ENCODE data around the gene VDAC2.
"Not testable (repeated sequence)": the region's sequence is repeated elsewhere in the genome, so short reads cannot be mapped to it uniquely, and the experiment has no call there.

The VDAC2 gene, protein sequence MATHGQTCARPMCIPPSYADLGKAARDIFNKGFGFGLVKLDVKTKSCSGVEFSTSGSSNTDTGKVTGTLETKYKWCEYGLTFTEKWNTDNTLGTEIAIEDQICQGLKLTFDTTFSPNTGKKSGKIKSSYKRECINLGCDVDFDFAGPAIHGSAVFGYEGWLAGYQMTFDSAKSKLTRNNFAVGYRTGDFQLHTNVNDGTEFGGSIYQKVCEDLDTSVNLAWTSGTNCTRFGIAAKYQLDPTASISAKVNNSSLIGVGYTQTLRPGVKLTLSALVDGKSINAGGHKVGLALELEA

DNA sequence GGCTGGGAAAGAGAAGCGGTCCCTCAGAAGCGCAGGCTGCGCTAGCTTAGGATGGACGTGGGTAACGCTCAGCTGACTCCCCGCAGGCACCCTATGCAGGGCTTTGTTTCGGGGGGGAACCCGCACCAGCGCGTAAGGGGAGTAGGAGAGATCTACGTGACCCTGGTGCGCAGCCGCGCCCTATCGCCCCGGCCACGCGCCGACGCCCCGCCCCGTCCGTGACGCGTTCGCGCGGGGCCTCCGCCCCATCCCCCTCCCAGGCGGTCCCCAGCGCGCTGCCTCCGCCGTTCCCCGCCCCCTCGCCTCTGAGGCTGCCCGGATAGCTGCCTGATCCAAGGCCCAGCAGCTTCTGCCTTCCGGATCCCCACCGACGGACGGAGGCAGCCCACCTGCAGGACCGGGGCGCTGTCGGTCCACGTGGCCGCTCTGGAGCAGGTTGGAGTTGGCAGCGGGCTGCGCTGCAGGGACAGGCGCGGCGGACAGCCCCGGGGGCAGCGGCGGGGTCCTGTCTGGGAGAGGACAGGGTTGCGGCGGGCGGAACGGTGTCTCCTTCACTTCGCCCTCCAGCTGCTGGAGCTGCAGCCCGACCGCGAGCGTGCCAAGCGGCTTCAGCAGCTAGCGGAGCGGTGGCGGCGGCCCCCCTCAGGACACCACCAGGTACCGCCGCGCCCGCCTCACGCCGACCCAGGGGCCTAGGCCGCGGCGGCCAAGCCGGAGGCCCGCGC, at the start of gene VDAC2:
TSS of gene VDAC2 (plus strand) at position 515 of the 725 bp plus-strand sequence. CDS start 363 bp downstream, outside the sequence.
- peak; percentile 81 to 94 for DNase-seq (ENCODE audit: extremely low read depth in 1 of 2, low read depth in 1 of 2)

- no peak for DNase-seq (ENCODE audit: extremely low read depth in 1 of 2, low read depth in 1 of 2)
Measured at GRCh38 chr10:75165684-75166622, 44.6 kb upstream of the VDAC2 start.

DNA sequence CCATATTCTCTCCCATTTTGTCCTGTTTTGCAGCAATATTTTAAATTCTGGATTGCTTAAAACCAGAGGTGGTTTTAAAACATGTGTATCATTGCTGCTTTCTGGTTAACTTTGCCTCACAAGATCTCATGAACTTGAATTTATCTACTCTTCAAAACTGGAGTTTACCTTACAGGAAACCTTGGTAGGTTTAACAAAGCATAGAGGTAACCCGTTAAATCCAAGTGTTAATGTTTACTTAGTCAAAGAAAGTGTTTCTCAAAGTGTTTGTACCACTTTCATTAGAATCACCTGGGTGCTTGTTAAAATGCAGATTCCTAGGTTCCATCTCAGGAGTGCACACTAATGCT, 44.0 kb upstream of the VDAC2 start:
- DNase-seq (ENCODE audit: extremely low read depth in 1 of 2, low read depth in 1 of 2): no peak

DNA sequence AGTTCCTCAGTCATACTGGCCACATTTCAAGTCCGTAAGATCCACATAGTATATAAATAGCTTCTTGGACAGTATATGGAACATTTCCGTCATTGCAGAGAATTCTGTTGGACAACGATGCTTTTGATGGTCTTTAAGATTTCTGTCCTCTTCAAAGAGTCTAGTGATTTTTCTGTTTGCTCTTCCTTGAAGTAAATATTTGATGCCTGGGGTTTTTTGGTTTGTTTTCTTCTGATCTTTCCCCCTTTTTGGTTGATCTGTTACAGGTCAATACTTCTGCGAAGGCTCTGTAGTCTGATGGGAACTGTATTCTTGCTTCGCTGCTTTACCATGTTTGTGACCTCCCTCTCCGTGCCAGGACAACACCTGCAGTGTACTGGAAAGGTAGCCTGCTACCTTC, 42.3 kb upstream of the VDAC2 start:
- DNase-seq (ENCODE audit: extremely low read depth in 1 of 2, low read depth in 1 of 2): no peak

DNA sequence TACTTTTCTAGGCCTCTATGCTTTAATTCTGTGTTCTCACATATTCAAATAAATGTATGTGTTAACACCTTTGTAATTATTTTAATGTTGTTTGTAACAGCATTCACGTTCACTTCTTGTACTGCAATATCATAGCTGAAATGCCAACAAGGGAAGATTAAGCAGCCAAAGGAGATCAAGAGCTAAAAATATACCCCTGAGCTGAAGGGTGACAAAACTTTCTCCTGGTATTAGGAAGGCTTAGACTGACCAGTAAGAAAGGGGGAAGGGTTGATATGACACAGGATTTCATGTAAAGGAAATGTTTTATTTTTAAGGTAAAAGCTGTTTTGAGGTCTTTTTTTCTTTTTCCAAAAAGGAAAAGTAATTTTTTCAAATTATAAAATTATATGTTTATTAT, 40.4 kb upstream of the VDAC2 start:
- no peak for DNase-seq (ENCODE audit: extremely low read depth in 1 of 2, low read depth in 1 of 2)

- DNase-seq (ENCODE audit: extremely low read depth in 1 of 2, low read depth in 1 of 2): no peak
Measured at GRCh38 chr10:75175046-75175445, 35.5 kb upstream of the VDAC2 start.

- no peak for DNase-seq (ENCODE audit: extremely low read depth in 1 of 2, low read depth in 1 of 2)
Measured at GRCh38 chr10:75176046-75176445, 34.5 kb upstream of the VDAC2 start.

- DNase-seq (ENCODE audit: extremely low read depth in 1 of 2, low read depth in 1 of 2): no peak
Measured at GRCh38 chr10:75176736-75177135, 33.9 kb upstream of the VDAC2 start.

GRCh38 chr10:75179657-75180177, 30.9 kb upstream of the VDAC2 start:
- no peak for DNase-seq (ENCODE audit: extremely low read depth in 1 of 2, low read depth in 1 of 2)

DNA sequence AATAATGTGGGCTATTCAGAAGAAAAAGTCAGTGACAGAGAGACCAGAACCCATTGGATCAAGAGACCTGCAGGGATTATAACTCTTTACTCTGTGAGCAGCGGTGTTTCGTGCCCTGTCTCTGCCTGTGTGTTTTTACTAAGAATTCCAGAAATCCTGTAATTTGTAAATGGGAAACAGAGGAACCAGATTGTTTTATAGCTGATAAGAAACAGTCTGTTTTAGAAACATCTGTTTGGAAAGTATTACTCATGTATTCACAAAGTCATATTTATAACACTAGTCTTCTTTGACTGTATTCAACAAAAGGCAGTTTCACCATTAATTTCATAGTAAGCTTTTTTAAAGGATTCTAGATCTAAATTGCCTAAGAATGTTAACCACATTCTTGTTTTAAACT, 30.0 kb upstream of the VDAC2 start:
- DNase-seq (ENCODE audit: extremely low read depth in 1 of 2, low read depth in 1 of 2): no peak

DNA sequence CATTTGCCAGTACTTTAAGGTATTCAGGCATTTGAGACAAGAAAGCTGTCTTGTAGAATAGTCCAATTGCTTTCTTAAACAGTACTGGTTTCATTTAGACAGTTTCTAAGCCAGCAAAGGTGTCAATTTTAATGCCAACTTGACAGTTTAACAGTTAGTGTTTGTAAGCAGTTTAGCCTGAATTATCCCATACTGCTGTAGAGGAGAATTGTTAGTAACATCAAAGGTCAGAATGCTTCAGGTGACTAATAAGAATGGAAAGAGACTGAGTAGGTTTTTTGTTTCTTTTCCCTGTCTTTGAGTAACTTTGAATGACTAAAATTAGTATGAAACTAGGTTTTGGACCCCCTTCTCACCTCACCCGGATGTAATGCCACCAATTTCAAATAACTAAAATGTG, 29.5 kb upstream of the VDAC2 start:
- no peak for DNase-seq (ENCODE audit: extremely low read depth in 1 of 2, low read depth in 1 of 2)

DNA sequence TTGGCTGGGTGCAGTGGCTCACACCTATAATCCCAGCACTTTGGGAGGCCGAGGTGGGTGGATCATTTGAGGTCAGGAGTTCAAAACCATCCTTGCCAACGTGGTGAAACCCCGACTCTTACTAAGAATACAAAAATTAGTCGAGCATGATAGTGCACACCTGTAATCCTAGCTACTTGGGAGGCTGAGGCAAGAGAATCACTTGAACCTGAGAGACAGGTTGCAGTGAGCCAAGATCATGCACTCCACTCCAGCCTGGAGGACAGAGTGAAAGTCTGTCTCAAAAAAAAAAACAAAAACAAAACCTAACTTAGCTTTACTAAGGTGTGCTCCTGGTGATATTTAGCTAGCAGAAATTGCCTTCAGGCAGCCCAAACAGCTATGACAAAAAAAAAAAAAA, 24.3 kb upstream of the VDAC2 start:
- DNase-seq (ENCODE audit: extremely low read depth in 1 of 2, low read depth in 1 of 2): no peak

DNA sequence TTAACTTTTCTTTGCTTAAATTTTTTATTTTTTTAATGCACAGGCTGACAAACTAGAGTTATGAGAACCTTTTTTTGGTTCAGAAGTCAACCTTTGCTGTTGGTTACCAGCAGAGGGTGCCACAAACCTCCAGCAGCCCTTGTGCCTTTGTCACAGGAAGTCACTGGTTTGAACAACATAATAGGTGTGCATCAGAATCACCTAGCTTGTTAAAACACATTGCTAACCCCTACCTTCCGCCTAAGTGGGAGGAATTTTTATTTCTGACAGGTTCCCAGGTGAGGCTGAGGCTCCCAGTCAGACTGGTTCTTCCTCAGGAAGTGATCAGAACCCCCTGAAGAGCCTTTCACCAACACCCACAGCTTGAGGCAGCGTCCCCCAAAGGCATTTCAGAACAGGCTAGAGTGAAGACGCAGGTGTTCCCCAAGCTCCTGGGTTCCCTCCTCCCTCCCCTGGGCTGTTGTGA, 22.6 kb upstream of the VDAC2 start:
- DNase-seq (ENCODE audit: extremely low read depth in 1 of 2, low read depth in 1 of 2): peak; percentile 36 to 50

- not testable (repeated sequence) for DNase-seq (ENCODE audit: extremely low read depth in 1 of 2, low read depth in 1 of 2)
Measured at GRCh38 chr10:75188522-75188921, 22.1 kb upstream of the VDAC2 start.

GRCh38 chr10:75189266-75190096, 21.1 kb upstream of the VDAC2 start:
- DNase-seq (ENCODE audit: extremely low read depth in 1 of 2, low read depth in 1 of 2): no peak

- no peak for DNase-seq (ENCODE audit: extremely low read depth in 1 of 2, low read depth in 1 of 2)
Measured at GRCh38 chr10:75191821-75192568, 18.6 kb upstream of the VDAC2 start.

- DNase-seq (ENCODE audit: extremely low read depth in 1 of 2, low read depth in 1 of 2): not testable (repeated sequence)
Measured at GRCh38 chr10:75194625-75195024, 16.0 kb upstream of the VDAC2 start.

- DNase-seq (ENCODE audit: extremely low read depth in 1 of 2, low read depth in 1 of 2): no peak
Measured at GRCh38 chr10:75195035-75195763, 15.4 kb upstream of the VDAC2 start.

DNA sequence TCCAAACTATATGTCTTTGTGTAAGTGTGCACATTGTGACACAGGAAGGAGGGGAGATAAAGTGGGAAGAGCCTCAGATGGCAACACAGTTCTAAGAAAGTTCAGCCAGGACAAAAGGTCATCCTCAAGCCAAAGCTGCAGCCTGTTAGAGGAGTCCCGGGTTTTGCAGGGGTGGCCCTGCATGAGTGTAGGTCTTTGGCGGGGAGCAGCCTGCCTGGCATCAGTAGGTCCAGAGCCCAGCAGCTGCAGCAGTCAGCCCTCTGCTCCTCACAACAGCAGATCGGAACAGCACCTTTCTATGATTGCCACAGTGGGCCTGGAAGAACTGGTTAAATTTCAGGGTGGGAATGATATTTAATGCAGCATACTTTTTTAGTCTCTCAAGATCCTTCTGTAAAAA, 13.5 kb upstream of the VDAC2 start:
- DNase-seq (ENCODE audit: extremely low read depth in 1 of 2, low read depth in 1 of 2): no peak

All from activated CD8-positive, alpha-beta memory T cell treated with anti-CD3 and anti-CD28 coated beads for 1 hour (primary cell).